Omental fat pad (tissue), 4 donors: ENCODE results near the gene CPZ. TPM values are rescaled to one million over a fixed set of nuclear protein-coding genes. Genes with fewer than 3 reads are reported as not detected.
A peak's percentile ranks its signal among the peaks of the same experiment; 100 is the strongest.

Experiments
- ATAC-seq: fragments of 150-250 bp; one replicate; pipeline ENCODE4 v1.9.1; 2016; ENCODE audit warnings: mild to moderate bottlenecking, moderate library complexity; ENCODE audit not compliant: low FRiP score
- DNase-seq: peaks from one replicate; pipeline ENCODE4 v3.0.0-alpha.2; 2019; ENCODE audit warnings: low spot score
- total RNA-seq, 4 donors: library from RNA; depleted of rRNA; stranded (reverse); fragments of >200 nt; gene quantifications; one replicate each; pipeline ENCODE4 v1.1.0, GENCODE V29; 2016
- TF ChIP-seq, protein P1 (sequence below), 3 donors: fragments of 450-650 bp; IDR thresholded peaks; one replicate each; pipeline ENCODE4 v1.5.1; 2016 to 2017; ENCODE audit warnings: antibody characterized with exemption in 3 of 3, mild to moderate bottlenecking in 3 of 3, moderate library complexity in 2 of 3

CPZ gene
- total RNA-seq, 4 donors from 2014 or later = 0.32 to 14.2 (median 8.4) TPM

DNA sequence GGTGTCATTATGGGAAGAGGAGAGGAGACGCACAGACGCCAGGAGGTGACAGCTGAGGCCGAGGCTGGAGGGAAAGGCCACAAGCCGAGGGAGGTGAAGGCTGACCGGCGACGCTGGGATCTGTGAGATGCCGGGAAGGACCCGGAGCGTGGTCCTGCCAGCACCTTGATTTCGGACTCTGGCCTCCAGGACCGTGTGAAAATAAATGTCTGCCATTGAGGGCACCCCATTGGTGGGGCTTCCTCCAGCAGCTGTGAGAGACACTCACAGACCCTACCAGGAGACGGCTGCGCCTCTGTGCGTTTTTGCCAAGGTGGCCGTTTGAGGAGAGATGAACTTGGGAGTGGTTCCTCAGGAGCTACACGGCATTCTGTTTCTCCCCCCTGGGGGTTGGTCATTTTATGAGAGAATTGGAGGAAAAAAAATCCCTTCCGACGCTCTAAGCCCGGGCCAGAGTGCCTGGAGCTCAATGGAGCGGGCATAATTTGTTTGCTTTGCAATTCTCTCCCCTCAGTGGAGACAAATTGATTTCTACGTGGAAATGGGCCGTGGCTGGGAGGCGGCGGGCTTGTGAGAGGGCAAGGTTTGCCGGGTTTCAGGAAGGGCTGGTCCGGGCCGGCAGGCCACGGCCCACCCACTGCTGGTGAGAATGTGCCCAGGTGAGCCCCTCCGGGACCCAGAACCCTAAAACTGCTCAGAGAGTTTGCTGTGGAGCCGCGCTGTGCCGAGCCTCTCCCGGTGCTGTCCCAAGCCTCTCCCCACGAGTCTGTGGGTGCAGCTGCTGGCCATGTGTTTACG is 53.9 kb downstream of the CPZ start:
- DNase-seq = no peak
- TF ChIP-seq, protein P1, sequence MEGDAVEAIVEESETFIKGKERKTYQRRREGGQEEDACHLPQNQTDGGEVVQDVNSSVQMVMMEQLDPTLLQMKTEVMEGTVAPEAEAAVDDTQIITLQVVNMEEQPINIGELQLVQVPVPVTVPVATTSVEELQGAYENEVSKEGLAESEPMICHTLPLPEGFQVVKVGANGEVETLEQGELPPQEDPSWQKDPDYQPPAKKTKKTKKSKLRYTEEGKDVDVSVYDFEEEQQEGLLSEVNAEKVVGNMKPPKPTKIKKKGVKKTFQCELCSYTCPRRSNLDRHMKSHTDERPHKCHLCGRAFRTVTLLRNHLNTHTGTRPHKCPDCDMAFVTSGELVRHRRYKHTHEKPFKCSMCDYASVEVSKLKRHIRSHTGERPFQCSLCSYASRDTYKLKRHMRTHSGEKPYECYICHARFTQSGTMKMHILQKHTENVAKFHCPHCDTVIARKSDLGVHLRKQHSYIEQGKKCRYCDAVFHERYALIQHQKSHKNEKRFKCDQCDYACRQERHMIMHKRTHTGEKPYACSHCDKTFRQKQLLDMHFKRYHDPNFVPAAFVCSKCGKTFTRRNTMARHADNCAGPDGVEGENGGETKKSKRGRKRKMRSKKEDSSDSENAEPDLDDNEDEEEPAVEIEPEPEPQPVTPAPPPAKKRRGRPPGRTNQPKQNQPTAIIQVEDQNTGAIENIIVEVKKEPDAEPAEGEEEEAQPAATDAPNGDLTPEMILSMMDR (IDR thresholded peaks at IDR 0.05) = no peak
- ATAC-seq = no peak

DNA sequence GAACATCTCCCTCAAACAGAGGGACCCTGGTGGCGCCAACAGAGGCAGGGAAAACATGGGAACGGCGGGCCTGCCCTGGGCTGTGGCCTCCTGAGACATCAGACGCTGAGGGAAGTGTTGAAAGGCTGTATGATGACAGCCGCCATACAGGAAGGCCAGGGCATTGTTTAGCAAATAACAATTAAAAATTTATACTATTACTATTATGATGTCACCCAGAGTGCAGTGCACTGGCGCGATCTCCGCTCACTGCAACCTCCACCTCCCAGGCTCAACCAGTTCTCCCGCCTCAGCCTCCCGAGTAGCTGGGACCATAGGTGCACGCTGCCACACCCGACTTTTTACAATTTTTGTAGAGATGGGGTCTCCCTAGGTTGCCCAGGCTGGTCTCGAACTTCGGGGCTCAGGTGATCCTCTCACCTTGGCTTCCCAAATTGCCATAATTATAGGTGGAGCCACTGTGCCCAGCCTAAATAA is 54.6 kb downstream of the CPZ start:
- TF ChIP-seq, protein P1 (IDR thresholded peaks at IDR 0.05) = no peak
- no peak for DNase-seq
- ATAC-seq = no peak

DNA sequence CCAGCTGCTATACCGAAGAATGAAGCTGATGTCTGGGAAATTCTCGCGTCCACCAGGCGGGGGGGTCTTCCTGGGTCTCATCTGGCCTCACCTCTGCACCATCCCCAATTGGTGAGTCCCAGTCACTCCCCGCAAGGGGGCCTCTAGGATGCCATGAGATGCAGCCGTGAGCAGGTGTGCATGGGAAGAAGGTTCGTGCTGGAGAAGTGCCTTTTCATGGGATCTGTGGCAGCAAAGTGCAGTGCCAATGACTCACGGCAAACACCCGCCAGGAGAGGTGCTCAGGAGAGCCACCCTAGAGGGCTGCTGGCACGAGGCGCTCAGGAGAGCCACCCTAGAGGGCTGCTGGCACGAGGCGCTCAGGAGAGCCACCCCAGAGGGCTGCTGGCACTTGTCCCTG is 55.1 kb downstream of the CPZ start:
- DNase-seq = no peak
- TF ChIP-seq, protein P1 (IDR thresholded peaks at IDR 0.05) = no peak
- no peak for ATAC-seq

DNA sequence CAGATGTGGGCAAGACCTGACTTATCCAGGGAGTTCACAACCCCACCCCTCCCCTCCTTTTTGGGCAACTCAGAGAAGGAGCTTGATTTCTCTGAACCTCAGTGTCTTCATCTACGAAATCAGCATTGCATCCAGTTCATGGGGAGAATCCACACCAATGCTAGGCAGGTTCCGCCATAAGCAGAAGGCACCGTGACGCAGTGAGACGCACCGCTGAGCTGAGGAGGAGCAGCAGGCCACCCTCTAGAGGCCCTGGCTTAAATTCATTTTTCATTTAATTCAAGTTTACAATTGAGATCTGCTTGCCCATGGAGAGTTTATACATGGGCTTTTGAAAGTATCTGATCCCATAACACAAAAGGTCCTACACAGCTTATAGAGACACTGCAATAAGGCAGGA is 55.7 kb downstream of the CPZ start:
- TF ChIP-seq, protein P1 (IDR thresholded peaks at IDR 0.05) = no peak
- DNase-seq (no peak), ATAC-seq (no peak)

DNA sequence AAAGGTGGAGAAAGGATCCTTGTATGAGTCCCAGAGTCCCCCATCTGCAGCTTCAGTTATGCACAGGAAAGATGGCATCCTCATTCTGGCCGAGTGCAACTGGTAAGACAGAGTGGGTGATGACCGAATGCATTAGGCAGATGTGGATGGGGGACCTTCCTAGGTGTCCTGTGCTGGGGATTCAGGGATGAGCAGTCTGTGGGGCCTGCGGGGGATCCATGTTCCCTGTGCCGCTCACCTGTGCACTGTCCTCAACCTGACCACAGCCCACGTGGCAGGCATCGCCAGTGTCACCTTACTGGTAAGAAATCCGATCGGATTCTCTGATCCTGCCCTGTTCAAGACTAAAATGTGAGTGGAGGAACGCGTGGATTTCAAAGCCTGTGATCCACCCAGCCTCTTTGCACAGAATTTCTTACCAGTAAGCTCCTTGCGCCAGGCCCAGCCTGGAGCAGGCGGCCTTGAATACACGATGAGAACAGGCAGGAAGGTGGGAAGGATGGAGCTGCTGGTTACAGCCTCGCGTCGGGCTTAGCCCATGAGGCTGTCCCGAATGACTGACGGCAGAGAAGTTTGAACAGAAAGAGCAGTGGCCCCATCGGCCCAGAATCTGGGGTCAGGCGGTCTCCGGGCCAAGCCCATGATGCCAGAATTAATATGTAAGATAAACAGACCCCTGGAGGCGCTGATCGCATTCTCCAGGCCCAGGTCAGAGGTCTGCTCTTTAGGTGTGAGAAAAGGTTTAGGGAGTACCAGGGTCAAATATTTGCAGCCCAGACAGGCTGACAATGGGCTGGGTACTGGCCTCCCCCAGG is 56.5 kb downstream of the CPZ start:
- TF ChIP-seq, protein P1 (IDR thresholded peaks at IDR 0.05) = no peak
- no peak for ATAC-seq
- no peak for DNase-seq

DNA sequence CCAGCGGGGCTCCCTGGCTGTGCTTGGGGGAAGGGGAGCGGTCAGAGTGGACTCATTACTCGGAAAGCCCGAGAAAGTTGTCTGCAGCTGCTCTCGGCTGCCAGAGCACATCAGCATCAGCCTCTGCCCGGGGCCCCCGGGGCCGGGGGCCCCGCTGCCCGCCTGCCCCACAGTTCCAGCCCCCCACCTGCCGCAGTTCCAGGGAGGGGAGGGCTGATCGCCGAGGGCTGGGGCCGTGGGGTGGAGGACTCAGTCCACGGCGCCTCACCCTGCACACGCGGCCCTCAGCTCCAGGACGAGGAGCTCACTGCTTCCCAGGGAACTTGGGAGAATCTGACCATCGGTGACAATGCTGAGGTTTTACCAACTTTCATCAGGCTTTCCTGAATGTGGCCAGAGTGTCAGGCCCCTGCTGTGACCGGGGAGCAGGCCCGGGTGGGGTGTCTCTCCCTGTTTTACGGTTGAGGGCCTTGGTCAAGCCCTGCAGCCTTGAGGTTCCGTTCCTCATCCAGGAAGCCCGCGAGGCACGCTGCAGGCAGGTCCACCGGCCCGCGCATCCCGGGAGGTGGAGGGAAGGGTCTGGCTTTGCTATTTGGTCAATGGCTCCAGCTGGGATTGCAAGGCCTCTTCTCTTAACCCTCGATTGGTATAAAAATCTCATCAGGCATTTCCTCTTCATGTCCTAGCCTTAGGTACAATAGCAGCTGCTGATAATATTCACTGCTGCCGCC is 57.2 kb downstream of the CPZ start:
- ATAC-seq (no peak), DNase-seq (peak; percentile 6)
- TF ChIP-seq, protein P1 (IDR thresholded peaks at IDR 0.05) = no peak
